Measurements from ENCODE around the gene ATAD3C. TPM values are rescaled to one million over a fixed set of nuclear protein-coding genes. Genes with fewer than 3 reads are reported as not detected.
"Not testable (repeated sequence)": the region's sequence is repeated elsewhere in the genome, so short reads cannot be mapped to it uniquely, and the experiment has no call there.

The ATAD3C gene
- polyA plus RNA-seq, 1 donor from 2014 or later, result 6.2 TPM

DNA sequence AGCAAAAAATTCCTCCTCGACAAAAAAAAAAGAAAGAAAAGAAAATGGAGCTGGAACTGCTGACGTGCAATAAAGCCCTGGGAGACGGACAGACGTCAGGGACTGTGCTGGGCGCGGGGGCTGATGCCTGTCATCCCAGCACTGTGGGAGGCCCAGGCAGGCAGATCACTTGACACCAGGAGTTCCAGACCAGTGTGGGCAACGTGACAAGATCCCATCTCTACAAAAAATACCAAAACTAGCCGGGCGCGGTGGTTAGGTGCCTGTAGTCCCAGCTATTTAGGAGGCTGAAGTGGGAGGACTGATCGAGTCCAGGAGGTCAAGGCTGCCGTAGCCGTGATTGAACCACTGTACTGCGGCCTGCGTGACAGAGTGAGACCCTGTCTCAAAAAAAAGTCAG lies 24.8 kb upstream of the ATAD3C start:
- Mint-ChIP-seq H3K4me1 (peaks cover 1 to 4% (median 2%) of the 10 kb centered on the region in 3 donors), H3K4me3 (no peak overlapping the region), H3K27ac (peak overlapping the region in 1 of 3 donors; percentile 73), H3K36me3 (no peaks in the 10 kb centered on the region), H3K27me3 (peaks cover 29% of the 10 kb centered on the region), H3K9me3 (no peaks in the 10 kb centered on the region)

DNA sequence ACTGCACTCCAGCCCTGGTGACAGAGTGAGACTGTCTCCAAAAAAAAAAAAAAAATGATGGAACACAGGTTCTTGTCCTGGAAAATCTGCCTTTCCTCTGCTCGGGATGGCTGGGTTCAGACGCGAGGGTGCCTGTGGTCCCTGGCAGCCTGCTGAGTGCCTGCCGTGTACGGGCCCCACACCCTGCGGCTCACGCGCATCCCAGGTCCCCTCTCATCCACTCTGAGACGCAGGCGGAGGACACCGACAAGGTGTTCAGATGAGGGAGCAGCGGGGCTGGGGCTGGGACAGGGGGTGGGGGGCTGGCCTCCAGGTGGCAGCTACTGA lies 24.1 kb upstream of the ATAD3C start:
- Mint-ChIP-seq H3K27ac (no peak overlapping the region), H3K36me3 (no peaks in the 10 kb centered on the region), H3K4me3 (no peak overlapping the region), H3K9me3 (no peaks in the 10 kb centered on the region), H3K27me3 (peaks cover 29% of the 10 kb centered on the region), H3K4me1 (peaks cover 1 to 4% (median 2%) of the 10 kb centered on the region in 3 donors)

GRCh38 chr1:1425753-1426495 lies 23.6 kb upstream of the ATAD3C start:
- H3K4me1 Mint-ChIP-seq, result peaks cover 1 to 4% (median 2%) of the 10 kb centered on the region in 3 donors
- H3K9me3 Mint-ChIP-seq, result no peaks in the 10 kb centered on the region
- H3K27me3 Mint-ChIP-seq, result peaks cover 29% of the 10 kb centered on the region
- no peaks in the 10 kb centered on the region for H3K36me3 Mint-ChIP-seq
- H3K27ac Mint-ChIP-seq, result peak overlapping the region in 1 of 3 donors; percentile 64
- H3K4me3 Mint-ChIP-seq, result no peak overlapping the region

GRCh38 chr1:1426496-1427105 lies 22.9 kb upstream of the ATAD3C start:
- Mint-ChIP-seq H3K4me3 (no peak overlapping the region), H3K9me3 (no peaks in the 10 kb centered on the region), H3K27me3 (peaks cover 29% of the 10 kb centered on the region), H3K4me1 (peaks cover 1 to 4% (median 2%) of the 10 kb centered on the region in 3 donors), H3K27ac (no peak overlapping the region), H3K36me3 (no peaks in the 10 kb centered on the region)

- Mint-ChIP-seq H3K4me1 (peaks cover 1 to 4% (median 2%) of the 10 kb centered on the region in 3 donors), H3K27me3 (peaks cover 29% of the 10 kb centered on the region), H3K9me3 (no peaks in the 10 kb centered on the region), H3K4me3 (no peak overlapping the region), H3K36me3 (no peaks in the 10 kb centered on the region), H3K27ac (no peak overlapping the region)
Observed at GRCh38 chr1:1427106-1427819, 22.2 kb upstream of the ATAD3C start.

DNA sequence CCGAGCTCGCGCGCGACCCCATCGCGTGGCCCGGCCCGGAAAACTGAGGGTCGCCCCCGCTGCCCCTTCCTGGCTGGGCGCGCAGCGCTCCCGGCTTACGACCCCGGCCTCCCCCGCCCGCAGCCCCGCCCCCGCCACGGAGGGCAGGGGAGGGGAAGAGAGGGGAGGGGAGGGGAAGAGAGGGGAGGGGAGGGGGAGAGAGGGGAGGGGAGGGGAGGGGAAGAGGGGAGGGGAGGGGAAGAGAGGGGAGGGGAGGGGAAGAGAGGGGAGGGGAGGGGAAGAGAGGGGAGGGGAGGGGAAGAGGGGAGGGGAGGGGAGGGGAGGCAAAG lies 21.7 kb upstream of the ATAD3C start:
- no peak overlapping the region for H3K27ac Mint-ChIP-seq
- H3K36me3 Mint-ChIP-seq, result no peaks in the 10 kb centered on the region
- H3K4me3 Mint-ChIP-seq, result no peak overlapping the region
- H3K27me3 Mint-ChIP-seq, result peaks cover 27% of the 10 kb centered on the region
- peaks cover under 1 to 2% (median 1%) of the 10 kb centered on the region in 3 donors for H3K4me1 Mint-ChIP-seq
- no peaks in the 10 kb centered on the region for H3K9me3 Mint-ChIP-seq

- H3K27ac Mint-ChIP-seq, result no peak overlapping the region
- H3K36me3 Mint-ChIP-seq, result no peaks in the 10 kb centered on the region
- H3K4me3 Mint-ChIP-seq, result no peak overlapping the region
- H3K4me1 Mint-ChIP-seq, result peaks cover 0 to 1% (median 0%) of the 10 kb centered on the region in 3 donors
- peaks cover 23% of the 10 kb centered on the region for H3K27me3 Mint-ChIP-seq
- H3K9me3 Mint-ChIP-seq, result no peaks in the 10 kb centered on the region
Observed at GRCh38 chr1:1428174-1428573, 21.3 kb upstream of the ATAD3C start.

GRCh38 chr1:1428967-1429366 lies 20.5 kb upstream of the ATAD3C start:
- peaks cover 22% of the 10 kb centered on the region for H3K27me3 Mint-ChIP-seq

GRCh38 chr1:1429671-1430073 lies 19.8 kb upstream of the ATAD3C start:
- H3K36me3 Mint-ChIP-seq, result no peaks in the 10 kb centered on the region
- H3K4me1 Mint-ChIP-seq, result peaks cover 0 to 1% (median 0%) of the 10 kb centered on the region in 3 donors
- H3K27me3 Mint-ChIP-seq, result peaks cover 25% of the 10 kb centered on the region
- H3K4me3 Mint-ChIP-seq, result no peak overlapping the region
- no peak overlapping the region for H3K27ac Mint-ChIP-seq
- H3K9me3 Mint-ChIP-seq, result no peaks in the 10 kb centered on the region

More at GRCh38 chr1:1428967-1429366, 20.5 kb upstream of the ATAD3C start:
- not testable (repeated sequence) for H3K27ac Mint-ChIP-seq, H3K4me1 Mint-ChIP-seq, H3K9me3 Mint-ChIP-seq, H3K4me3 Mint-ChIP-seq, H3K36me3 Mint-ChIP-seq

GRCh38 chr1:1430114-1430982 lies 19.1 kb upstream of the ATAD3C start:
- Mint-ChIP-seq H3K4me1 (peaks cover 0 to 4% (median 1%) of the 10 kb centered on the region in 3 donors), H3K27me3 (peaks cover 27% of the 10 kb centered on the region), H3K27ac (no peak overlapping the region), H3K4me3 (no peak overlapping the region), H3K9me3 (no peaks in the 10 kb centered on the region), H3K36me3 (no peaks in the 10 kb centered on the region)

DNA sequence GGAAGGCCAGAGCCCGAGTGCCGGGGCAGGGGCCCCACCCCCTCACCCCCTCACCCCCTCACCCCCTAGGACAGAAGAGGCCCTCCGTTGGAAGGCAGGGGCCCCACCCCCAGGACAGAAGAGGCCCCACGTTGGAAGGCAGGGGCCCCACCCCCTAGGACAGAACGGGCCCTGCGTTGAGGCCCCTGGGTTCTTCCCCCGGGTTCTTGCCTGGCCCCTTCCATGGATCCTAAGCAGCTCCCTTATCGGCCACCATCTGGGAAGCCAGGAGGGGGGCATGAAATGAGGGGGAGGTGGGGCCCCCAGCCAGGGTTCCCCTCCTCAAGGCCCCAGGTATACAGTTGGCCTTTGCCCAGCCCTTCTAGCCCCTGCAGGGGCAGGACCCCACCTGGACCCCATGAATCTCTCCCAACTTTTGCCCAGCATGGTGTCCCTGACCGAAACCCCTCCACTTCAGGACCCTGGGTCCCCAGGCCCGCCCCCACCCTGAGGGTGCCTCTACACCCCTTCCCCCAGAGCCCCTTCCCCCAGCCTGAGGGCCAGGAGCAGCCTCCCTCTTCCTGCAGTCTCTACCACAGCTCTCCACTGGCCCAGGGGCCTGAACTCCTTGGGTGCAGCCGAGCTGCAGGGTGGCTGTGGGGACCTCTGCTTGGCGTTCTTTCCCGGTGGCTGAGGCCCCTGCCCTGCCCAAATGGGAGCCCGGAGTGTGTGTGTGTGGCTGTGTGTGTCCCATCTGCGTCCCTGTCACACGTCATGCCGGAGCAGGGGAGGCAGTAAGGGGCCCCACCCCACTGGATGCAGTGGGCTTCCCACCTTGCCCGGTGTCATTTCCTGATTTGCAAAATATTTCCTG lies 18.3 kb upstream of the ATAD3C start:
- Mint-ChIP-seq H3K27ac (no peak overlapping the region), H3K4me3 (no peak overlapping the region), H3K36me3 (no peaks in the 10 kb centered on the region), H3K27me3 (peaks cover 26% of the 10 kb centered on the region), H3K4me1 (peaks cover 0 to 4% (median 1%) of the 10 kb centered on the region in 3 donors), H3K9me3 (no peaks in the 10 kb centered on the region)

DNA sequence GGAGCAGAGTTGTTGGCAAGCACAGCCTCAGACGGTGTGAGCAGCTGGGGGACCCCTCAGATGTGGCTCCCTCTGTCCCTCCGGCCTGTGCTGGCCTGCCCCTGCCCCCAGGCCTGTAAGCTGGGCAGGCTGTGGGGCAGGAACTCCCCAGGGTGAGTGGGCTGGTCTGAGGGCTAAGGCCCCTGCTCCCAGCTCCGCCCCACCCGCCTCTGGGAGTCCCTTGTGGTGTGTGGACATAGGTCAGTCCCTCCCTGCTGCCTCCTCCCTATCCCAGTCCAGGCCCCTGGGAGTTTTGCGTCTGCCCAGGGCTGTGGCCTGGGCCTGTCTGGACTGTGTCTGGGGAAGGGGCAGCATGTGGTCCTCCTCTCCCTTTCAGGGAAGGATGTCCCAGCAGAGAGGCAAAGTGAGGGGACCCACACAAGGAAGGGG lies 17.6 kb upstream of the ATAD3C start:
- Mint-ChIP-seq H3K27me3 (peaks cover 25% of the 10 kb centered on the region), H3K4me1 (peaks cover 0 to 4% (median 1%) of the 10 kb centered on the region in 3 donors), H3K9me3 (no peaks in the 10 kb centered on the region), H3K4me3 (no peak overlapping the region), H3K27ac (no peak overlapping the region), H3K36me3 (no peaks in the 10 kb centered on the region)

DNA sequence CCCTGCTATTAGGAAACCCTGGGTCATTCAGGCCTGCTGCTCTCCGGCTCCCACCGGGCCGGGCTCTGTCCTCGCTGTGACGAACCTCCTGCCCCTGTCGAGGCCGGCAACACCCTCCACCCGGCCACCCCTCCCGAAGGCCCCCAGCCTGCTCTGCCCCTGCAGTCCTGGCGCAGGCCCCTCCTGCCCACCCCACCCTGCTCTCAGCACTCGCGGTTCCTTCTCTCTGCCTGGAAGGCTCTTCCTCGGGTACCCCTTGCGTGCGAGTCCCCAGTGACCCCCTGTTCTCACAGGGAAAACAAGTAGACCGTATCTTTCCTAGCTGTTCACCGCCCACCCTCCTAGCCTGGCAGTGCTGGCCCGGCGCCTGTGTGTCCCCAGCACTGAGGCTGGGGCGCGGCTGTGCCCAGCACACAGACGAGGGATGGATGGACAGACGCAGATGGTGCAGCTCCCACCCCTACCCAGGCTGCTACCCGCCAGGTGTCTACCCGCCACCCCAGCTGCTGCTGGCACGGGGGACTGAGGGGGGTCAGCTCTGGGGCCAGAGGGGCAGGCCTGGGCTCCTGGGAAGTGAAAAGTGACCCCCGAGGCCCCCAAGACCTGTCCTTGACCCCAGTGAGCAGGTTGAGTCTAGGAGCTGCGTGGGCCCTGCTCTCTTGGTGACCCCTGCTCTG lies 17.1 kb upstream of the ATAD3C start:
- H3K36me3 Mint-ChIP-seq, result no peaks in the 10 kb centered on the region
- peak overlapping the region in 1 of 4 donors; percentile 47 for H3K4me3 Mint-ChIP-seq
- H3K27me3 Mint-ChIP-seq, result peaks cover 25% of the 10 kb centered on the region
- peaks cover 0 to 4% (median 1%) of the 10 kb centered on the region in 3 donors for H3K4me1 Mint-ChIP-seq
- no peaks in the 10 kb centered on the region for H3K9me3 Mint-ChIP-seq
- no peak overlapping the region for H3K27ac Mint-ChIP-seq

All from IgD-negative memory B cell (primary cell).